Activated T-cell treated with anti-CD3 and anti-CD28 coated beads, Interleukin-2, amount 50 U/mL, for 1 hour (primary cell): ENCODE measurements around the gene CD8B2.
"Not testable (repeated sequence)": the region's sequence is repeated elsewhere in the genome, so short reads cannot be mapped to it uniquely, and the experiment has no call there.

Experiments
- DNase-seq: peaks from one replicate; pipeline ENCODE4 v3.0.0-alpha.2; 2020

The CD8B2 gene

DNA sequence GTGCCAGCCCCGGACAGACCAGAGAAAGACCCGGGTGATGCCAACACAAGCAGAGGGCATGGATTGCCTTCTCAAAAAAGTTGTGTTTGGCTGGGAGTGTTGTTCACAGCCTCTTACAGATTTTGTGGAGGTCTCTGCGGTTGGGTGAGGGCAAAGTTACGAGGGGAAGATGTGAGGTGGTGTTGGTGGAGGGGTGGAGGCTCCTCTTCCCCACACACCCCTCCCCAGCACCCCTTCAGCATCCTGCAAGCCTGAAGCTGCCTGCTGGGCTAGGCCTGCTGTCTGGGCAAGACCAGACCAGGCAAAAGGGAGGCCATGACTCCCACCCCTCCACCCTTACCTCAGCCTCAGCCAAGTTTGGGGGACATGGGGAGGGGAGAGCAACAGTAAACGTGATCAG lies 26.2 kb downstream of the CD8B2 start:
- not testable (repeated sequence) for DNase-seq

DNA sequence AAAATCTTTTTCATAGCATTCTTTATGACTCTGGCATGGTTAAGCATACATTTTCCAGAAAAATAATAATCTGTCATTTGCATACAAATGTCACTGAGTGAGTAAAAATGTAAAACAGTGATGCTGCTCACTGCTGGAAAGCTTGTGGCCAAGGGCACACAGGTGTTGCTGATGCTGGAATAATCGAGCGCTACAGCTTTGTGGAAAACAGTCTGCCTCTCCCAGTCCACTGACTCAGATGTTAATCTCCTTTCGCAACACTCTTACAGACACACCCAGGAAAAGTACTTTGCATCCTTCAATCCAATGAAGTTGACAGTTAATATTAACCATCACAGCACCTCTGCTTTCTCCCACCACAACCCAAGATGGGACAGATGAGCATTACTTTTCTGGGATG lies 27.7 kb downstream of the CD8B2 start:
- not testable (repeated sequence) for DNase-seq

DNA sequence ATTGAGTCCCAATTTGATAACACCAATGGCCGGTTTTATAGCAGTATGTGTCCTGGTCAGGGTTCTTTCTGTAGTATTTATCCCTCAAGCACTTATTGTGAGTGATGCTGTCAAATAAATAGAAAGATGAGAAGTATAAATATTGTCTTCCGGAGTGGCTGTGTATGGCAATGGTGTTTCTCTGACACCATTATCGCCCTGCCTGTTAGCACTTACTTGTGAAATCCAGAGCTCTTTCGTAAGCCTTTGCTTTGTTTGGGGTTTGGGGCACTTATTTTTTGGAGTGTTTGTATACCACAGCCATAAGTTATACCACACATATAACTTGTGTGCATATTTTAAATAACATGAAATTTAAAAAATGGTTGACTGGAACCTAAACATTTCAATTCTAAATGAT lies 29.3 kb downstream of the CD8B2 start:
- DNase-seq = no peak

GRCh38 chr2:106516864-106517263 lies 29.7 kb downstream of the CD8B2 start:
- DNase-seq = no peak

DNA sequence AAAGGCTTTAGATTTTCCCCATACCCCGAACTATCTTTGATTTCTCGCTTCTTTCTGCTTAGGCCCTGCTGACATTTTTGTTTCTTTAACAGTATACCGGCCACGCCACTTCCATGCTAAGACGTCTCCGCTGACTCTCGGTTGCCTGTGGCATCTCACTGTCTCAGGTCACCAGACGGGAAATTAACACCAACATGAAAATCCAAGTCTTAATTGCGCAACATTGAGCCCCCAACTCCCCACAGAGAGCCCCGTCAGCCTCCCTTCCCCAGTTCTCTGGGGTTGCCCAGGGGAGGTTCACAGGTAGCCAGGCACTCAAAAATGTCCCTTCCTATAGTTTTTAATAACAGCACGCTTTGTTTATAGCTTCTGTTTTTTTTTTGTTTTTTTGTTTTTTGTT lies 30.2 kb downstream of the CD8B2 start:
- DNase-seq = no peak

DNA sequence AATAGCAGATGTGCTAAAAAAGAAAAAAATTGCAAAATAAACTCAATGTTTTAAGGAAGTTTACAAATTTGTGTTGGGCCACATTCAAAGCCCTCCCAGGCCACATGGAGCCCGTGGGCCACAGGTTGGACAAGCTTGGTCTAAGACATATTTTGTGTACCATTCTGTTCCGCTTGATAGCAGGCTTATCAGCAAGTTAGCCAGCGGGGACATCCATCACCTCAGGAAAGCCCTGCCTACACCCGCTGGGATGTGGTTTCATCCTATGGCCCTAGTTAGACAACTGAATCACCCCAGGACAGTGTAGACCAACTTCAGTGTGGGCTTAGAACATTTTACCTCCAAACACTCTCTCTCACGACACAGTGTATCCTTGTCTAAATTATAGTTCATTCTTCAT lies 32.6 kb downstream of the CD8B2 start:
- no peak for DNase-seq

- DNase-seq = no peak
Observed at GRCh38 chr2:106521016-106521415, 33.9 kb downstream of the CD8B2 start.

DNA sequence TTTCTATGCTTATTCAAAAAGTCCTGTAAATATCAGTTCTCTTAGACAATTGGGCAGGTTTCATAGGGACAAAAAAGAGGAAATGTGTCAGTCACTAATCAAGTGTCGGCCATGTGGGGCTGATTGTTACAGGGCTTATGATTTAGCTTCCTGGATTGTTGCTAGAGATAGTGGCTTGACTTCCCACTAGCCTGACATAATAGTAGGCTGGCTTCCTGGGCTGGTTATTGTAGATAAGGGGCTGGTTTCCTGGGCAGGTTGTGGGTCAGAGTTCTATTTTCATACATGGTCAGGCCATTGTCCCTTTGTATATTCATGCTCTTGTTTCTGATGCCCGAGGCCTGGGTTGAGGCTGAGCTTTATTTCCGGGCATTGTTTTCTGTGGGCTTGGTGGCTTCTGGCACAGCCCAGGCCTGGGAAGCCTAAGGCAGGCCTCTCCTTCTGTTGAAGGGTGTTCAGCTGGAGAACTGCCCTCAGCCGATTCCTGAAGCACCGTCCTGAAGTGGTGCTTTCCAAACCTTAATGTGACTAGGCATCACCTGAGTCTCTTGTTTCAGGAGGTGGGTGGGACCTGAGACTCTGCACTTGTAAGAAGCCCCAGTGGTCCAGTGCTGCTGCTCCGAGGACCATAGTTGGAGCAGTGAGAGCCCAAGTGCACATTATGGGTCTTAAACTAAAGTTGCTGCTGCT lies 37.0 kb downstream of the CD8B2 start:
- DNase-seq = no peak

GRCh38 chr2:106530866-106531265 lies 43.7 kb downstream of the CD8B2 start:
- DNase-seq = no peak

DNA sequence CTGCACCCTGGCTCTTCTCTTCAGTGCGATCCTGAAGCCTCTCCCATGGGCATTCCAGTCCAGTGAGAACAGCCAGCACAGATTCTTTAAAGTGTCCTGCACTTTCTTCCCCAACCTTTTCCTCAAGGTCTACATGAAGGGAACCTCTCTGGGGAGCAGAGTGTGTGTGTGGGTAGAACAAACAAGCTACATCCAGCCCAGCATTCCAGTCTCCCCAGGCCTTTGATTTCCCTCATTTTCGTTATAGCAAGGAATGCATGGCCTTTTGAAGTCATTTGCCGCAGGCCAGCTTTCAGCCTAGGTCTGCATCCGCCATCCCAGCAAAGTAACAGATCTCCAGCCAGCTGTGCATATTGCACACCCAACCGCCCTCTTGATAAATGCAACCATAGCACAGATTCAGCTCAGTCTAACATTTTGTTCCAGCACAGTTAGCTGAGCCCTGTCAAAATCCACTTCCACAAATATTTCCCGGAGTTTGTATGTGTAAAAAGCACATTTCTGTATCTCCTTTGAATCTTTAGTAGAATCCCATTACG lies 44.6 kb downstream of the CD8B2 start:
- DNase-seq = no peak

GRCh38 chr2:106532236-106532635 lies 45.1 kb downstream of the CD8B2 start:
- DNase-seq = no peak

DNA sequence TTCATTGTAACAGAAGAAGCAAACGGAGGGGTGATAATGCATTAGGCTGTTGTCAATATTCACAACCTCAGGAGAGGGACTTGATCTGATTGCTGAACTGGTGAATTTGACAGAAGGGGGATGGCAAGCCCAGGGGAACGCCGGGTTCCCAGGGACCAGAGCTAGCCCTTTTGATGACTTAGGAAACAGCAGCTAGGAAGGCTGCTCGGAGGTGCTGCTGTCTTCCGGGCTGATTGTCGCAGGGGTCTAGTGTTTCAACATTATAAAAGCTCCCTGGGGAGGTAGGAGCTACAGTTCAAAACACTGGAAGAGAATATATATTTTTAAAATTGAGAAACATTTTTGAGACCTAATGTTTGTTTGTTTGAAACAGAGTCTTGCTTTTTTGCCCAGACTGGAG lies 47.3 kb downstream of the CD8B2 start:
- DNase-seq = no peak

- DNase-seq = no peak
Observed at GRCh38 chr2:106536490-106536889, 49.3 kb downstream of the CD8B2 start.

- DNase-seq = no peak
Observed at GRCh38 chr2:106537047-106537446, 49.9 kb downstream of the CD8B2 start.

- DNase-seq = no peak
Observed at GRCh38 chr2:106537791-106538191, 50.6 kb downstream of the CD8B2 start.

- DNase-seq = no peak
Observed at GRCh38 chr2:106540886-106541285, 53.7 kb downstream of the CD8B2 start.

DNA sequence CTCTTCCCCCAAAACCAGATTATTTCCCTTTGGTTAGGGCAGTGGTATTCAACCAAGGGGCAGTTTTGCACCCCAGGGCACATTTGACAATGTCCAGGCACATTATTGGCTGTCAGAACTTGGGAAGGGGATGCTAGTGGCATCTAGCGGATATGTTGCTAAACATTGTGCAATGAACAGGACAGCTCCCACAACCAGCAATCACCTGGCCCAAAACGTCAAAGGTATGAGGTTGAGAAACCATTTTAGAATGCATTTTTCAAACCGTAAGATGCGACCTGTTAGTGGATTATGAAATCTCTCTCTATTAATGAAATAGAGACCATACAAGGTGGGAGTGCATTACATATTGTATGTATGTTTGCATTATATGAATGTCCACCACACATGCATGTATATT lies 54.2 kb downstream of the CD8B2 start:
- DNase-seq = no peak

DNA sequence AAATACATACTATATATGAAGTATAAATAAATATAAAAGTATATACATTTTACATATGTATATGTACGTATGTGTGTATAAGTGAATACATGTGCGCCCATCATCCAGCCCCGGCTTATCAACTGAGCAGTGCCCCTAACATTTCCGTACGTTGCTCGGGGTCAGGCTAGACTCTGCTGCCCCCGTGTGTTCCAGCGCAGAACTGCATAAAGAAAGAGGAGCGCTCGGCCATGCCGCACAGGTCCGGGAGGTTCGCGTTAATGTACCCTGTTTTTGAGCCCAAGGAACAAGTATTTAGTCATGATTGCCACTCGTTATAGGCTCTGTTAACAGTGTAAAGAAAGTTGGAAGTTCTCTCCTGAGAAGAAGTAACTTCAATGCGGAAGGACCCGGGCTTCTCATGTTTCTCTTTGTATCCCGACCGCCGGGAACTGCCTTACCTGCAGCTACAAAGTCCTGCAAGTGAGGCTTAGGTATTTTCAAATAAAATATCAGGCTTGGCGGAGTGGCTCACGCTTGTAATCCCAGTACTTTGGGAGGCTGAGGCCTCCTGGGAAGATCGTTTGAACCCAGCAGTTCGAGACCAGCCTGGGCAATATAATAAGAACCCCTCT lies 55.7 kb downstream of the CD8B2 start:
- DNase-seq = peak; percentile 82

- no peak for DNase-seq
Observed at GRCh38 chr2:106545007-106545406, 57.8 kb downstream of the CD8B2 start.

DNA sequence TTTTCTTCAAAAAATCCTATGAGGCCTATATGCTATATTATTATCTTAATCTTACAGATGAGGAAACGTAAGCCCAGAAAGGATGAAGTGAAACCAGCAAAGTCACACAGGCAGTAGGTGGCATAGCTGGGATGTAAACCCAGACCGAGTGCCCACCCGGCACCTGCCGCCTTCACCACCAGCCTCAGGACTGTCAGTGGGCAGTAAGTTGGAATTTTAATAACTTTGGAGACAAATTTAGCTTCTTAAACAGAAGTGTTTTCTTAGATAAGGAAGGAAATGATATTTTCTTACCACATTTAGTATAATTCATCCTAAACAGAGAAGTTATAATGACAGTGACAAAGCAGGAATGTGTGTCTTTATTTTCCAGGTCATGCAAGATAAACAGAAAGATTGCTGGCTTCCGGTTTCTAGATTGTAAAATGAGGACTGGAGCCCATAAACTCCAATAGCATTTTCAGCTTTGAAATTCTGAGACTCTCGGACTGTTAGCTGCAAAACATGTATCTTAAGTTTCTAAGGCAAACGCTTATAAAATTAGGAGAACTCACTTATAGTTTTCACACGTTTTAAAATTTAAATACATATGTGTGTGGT lies 59.3 kb downstream of the CD8B2 start:
- DNase-seq = no peak

DNA sequence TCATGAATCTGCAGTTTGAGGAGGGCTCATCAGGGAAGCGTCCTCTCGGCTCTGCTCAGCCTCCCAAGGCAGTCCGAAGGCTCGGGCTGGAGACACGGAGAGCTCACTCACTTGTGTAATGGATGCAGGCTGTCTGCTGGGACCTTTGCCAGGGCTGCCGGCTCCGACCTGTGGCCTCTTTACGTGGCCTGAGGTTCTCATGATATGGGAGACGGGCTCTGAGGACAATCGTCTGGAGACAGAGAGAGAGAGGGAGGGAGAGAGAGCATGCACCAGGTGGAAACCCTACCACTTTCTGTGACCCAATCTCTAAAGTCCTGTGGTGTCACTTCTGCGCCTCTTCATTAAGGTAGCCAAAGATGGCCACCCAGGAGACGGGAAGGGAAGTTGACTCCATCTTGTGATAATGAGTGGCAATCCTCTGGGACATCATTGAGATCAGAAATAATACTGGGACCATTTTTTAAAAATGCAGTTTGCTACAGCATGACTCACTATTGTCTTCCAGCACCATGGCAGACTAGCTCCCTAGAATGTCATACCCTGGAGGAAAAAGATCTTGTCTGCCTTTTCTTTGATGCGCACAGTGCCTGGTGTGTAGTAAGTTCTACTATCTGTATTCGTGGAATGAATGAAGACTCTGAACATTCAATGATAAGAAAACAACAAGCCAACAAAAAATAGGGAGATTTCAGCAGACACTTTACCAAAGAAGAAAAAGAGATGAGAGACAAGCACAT lies 60.2 kb downstream of the CD8B2 start:
- no peak for DNase-seq

DNA sequence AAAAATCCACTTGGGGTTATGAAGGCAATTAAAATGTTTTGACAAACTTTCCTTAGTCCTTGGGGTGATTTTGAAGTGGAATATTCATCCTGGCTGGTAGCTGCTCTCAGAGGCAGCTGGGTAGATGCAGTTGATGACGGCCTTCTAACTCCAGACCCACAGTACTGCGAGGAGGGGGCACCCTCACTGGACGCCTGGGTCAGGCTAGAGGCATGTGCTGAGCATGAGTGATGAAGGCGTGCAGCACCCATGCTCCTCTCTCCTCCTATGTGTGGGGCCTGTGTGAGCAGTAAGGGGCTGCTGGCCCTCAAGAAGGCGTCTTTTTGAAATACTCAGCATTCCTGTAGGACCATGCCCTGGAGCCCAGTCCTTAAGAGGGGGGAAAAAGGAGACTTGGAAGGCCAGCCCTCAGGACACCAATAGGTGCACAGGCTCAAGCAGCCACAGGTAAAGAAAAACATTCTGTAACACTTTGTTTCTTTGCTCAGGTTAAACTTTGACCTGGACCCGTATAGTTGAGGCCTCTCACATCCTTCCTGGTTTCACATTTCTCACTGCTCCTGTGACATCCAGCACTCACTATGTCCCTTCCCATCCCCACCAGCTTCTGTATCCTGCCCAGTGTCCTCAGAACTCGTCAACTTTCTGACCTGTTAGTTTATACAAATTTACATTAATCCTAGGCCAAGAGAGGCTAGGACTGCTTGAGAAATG lies 64.4 kb downstream of the CD8B2 start:
- DNase-seq = no peak

GRCh38 chr2:106552921-106553320 lies 65.8 kb downstream of the CD8B2 start:
- DNase-seq = no peak
